Nephron (organoid): ENCODE data around the gene HOXC11.

ENCODE experiments used
- H3K27ac Mint-ChIP-seq, 3 experiments: 2 replicates each; pipeline ENCODE4 v1.8.0; 2020; ENCODE audit warnings: mixed read lengths in 3 of 3, mild to moderate bottlenecking in 2 of 3, moderate library complexity in 1 of 3
- H3K27me3 Mint-ChIP-seq: 2 replicates; pipeline ENCODE4 v1.8.0; 2021; ENCODE audit warnings: low read depth, mild to moderate bottlenecking, moderate library complexity, mixed read lengths
- H3K36me3 Mint-ChIP-seq: 2 replicates; pipeline ENCODE4 v1.8.0; 2020; ENCODE audit warnings: low read depth, mixed read lengths
- H3K4me1 Mint-ChIP-seq: 2 replicates; pipeline ENCODE4 v1.8.0; 2020; ENCODE audit warnings: mixed read lengths
- H3K4me3 Mint-ChIP-seq, 3 experiments: 2 replicates each; pipeline ENCODE4 v1.8.0; 2020; ENCODE audit warnings: mild to moderate bottlenecking in 3 of 3, mixed read lengths in 3 of 3, moderate library complexity in 2 of 3
- H3K9me3 Mint-ChIP-seq: 2 replicates; pipeline ENCODE4 v1.8.0; 2020; ENCODE audit warnings: mixed read lengths
- CTCF ChIP-seq, 3 experiments: fragments of 200-600 bp; sonication (generic); IDR thresholded peaks; one replicate each; pipeline ENCODE4 v1.5.0; 2021; ENCODE audit warnings: antibody characterized with exemption in 3 of 3; ENCODE audit not compliant: unreplicated experiment in 3 of 3

Gene HOXC11

GRCh38 chr12:53965281-53966084 lies 7.4 kb upstream of the HOXC11 start:
- H3K27me3 Mint-ChIP-seq = peaks cover 100% of the 10 kb centered on the region
- no peak for TF ChIP-seq CTCF (IDR thresholded peaks at IDR 0.05; ENCODE audit: unreplicated experiment in 3 of 3)
- no peaks in the 10 kb centered on the region for H3K36me3 Mint-ChIP-seq
- peak overlapping the region in 1 of 3 experiments; percentile 68 for H3K27ac Mint-ChIP-seq
- H3K4me3 Mint-ChIP-seq = peak overlapping the region; percentile 14 to 77 (median 73)
- no peaks in the 10 kb centered on the region for H3K9me3 Mint-ChIP-seq
- peaks cover 25% of the 10 kb centered on the region for H3K4me1 Mint-ChIP-seq

- Mint-ChIP-seq H3K4me3 (peak overlapping the region; percentile 12 to 77 (median 73)), H3K4me1 (peaks cover 25% of the 10 kb centered on the region), H3K27me3 (peaks cover 100% of the 10 kb centered on the region), H3K9me3 (no peaks in the 10 kb centered on the region), H3K27ac (peak overlapping the region in 1 of 3 experiments; percentile 68), H3K36me3 (no peaks in the 10 kb centered on the region)
- TF ChIP-seq CTCF (IDR thresholded peaks at IDR 0.05; ENCODE audit: unreplicated experiment in 3 of 3) = no peak
These were observed 6.9 kb upstream of the HOXC11 start for GRCh38 chr12:53966085-53966384.

GRCh38 chr12:53966385-53967133 lies 6.4 kb upstream of the HOXC11 start:
- Mint-ChIP-seq H3K27me3 (peaks cover 100% of the 10 kb centered on the region), H3K36me3 (no peaks in the 10 kb centered on the region)
- TF ChIP-seq CTCF (IDR thresholded peaks at IDR 0.05; ENCODE audit: unreplicated experiment in 3 of 3) = no peak

DNA sequence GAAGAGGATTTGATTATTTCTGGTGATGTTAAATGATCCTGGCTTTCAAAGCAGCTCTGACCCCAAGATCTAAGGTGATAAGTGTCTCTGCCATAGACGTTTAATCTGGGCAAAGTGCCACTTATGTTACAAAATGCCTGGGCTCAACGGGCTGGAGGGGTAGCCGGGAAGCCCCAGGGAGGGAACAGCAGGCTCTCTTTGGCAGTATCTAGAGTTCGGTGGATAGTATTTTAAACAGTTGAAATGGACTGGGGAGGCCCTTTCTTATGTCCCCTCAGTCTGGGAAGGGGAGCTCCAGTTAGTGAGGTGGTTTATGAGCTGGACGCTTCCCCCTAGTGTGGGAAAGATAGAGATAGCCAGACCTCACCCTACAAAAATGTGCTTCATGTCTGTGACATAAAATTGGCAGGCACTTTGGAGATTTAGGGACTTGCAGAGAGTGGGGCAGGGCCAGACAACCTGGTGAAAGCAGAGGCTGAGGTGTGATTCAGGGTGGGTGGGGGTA lies 5.5 kb upstream of the HOXC11 start:
- peak overlapping the region; percentile 30 to 77 (median 42) for H3K4me3 Mint-ChIP-seq
- no peaks in the 10 kb centered on the region for H3K36me3 Mint-ChIP-seq
- no peak for TF ChIP-seq CTCF (IDR thresholded peaks at IDR 0.05; ENCODE audit: unreplicated experiment in 3 of 3)
- peaks cover 25% of the 10 kb centered on the region for H3K4me1 Mint-ChIP-seq
- H3K9me3 Mint-ChIP-seq = no peaks in the 10 kb centered on the region
- peak overlapping the region in 1 of 3 experiments; percentile 68 for H3K27ac Mint-ChIP-seq
- peaks cover 100% of the 10 kb centered on the region for H3K27me3 Mint-ChIP-seq

More at GRCh38 chr12:53966385-53967133, 6.4 kb upstream of the HOXC11 start:
- Mint-ChIP-seq H3K4me1 (peaks cover 25% of the 10 kb centered on the region), H3K9me3 (no peaks in the 10 kb centered on the region), H3K27ac (peak overlapping the region in 1 of 3 experiments; percentile 68), H3K4me3 (peak overlapping the region; percentile 12 to 77 (median 73))

- Mint-ChIP-seq H3K36me3 (no peaks in the 10 kb centered on the region), H3K4me1 (peaks cover 33% of the 10 kb centered on the region), H3K9me3 (no peaks in the 10 kb centered on the region), H3K27me3 (peaks cover 100% of the 10 kb centered on the region), H3K4me3 (peak overlapping the region in 2 of 3 experiments; percentile 45 to 77), H3K27ac (peak overlapping the region in 2 of 3 experiments; percentile 34 to 68)
- TF ChIP-seq CTCF (IDR thresholded peaks at IDR 0.05; ENCODE audit: unreplicated experiment in 3 of 3) = no peak
These were observed 4.5 kb upstream of the HOXC11 start for GRCh38 chr12:53968214-53969127.
